DND-41 (cell line): ENCODE measurements around the gene CD34.

Source experiments
- ATAC-seq: fragments of 200-7000 bp; cut with Tn5 transposase; 3 replicates; pipeline ENCODE4 v1.9.1; 2021; ENCODE audit warnings: low read depth; ENCODE audit not compliant: insufficient read depth
- DNase-seq: peaks from one replicate; pipeline ENCODE4 v3.0.0-alpha.2; 2020
- H2AFZ ChIP-seq: 2 replicates; pipeline ENCODE4 v1.6.0; 2012; ENCODE audit warnings: low read depth, low read length
- H3K27ac ChIP-seq: 2 replicates; pipeline ENCODE4 v1.5.1; 2012; ENCODE audit warnings: low read length, inconsistent platforms
- H3K27me3 ChIP-seq: fragments of 200-600 bp; sonication (generic); 2 replicates; pipeline ENCODE4 v1.6.0; 2012; ENCODE audit warnings: low read length, mild to moderate bottlenecking, inconsistent platforms; ENCODE audit not compliant: insufficient read depth, poor library complexity
- H3K36me3 ChIP-seq: 2 replicates; pipeline ENCODE4 v1.5.1; 2012; ENCODE audit warnings: low read length, inconsistent platforms; ENCODE audit not compliant: insufficient read depth
- H3K4me1 ChIP-seq: 2 replicates; pipeline ENCODE4 v1.5.1; 2012; ENCODE audit warnings: mild to moderate bottlenecking, low read length; ENCODE audit not compliant: insufficient read depth
- H3K4me2 ChIP-seq: 2 replicates; pipeline ENCODE4 v1.6.0; 2012; ENCODE audit warnings: mild to moderate bottlenecking, moderate library complexity, low read length, inconsistent platforms; ENCODE audit not compliant: insufficient read depth
- H3K4me3 ChIP-seq, 2 experiments: fragments of 200-600 bp in 1 of 2; shearing (Covaris generic) in 1 of 2; 2 replicates each; pipeline ENCODE4 v1.5.1; 2012 to 2016; ENCODE audit warnings: inconsistent platforms in 2 of 2, low read length in 2 of 2, mild to moderate bottlenecking in 2 of 2, low read depth in 1 of 2, moderate library complexity in 1 of 2
- H3K79me2 ChIP-seq: 2 replicates; pipeline ENCODE4 v1.6.0; 2012; ENCODE audit warnings: low read length, inconsistent platforms; ENCODE audit not compliant: insufficient read depth
- H3K9ac ChIP-seq: 2 replicates; pipeline ENCODE4 v1.6.0; 2012; ENCODE audit warnings: low read depth, mild to moderate bottlenecking, inconsistent platforms, low read length, moderate library complexity
- H3K9me3 ChIP-seq: 2 replicates; pipeline ENCODE4 v1.5.1; 2012; ENCODE audit warnings: low read length, moderate library complexity, mild to moderate bottlenecking, inconsistent platforms; ENCODE audit not compliant: insufficient read depth, severe bottlenecking
- H4K20me1 ChIP-seq: 2 replicates; pipeline ENCODE4 v1.6.0; 2012; ENCODE audit warnings: low read length; ENCODE audit not compliant: insufficient read depth
- EZH2 ChIP-seq: IDR thresholded peaks from 3 replicates; pipeline ENCODE4 v1.6.1; 2012; ENCODE audit warnings: borderline replicate concordance, low read depth, mild to moderate bottlenecking, moderate library complexity, low read length, inconsistent platforms; ENCODE audit not compliant: severe bottlenecking
- TF ChIP-seq, protein P1 (sequence below): IDR thresholded peaks from 2 replicates; pipeline ENCODE4 v1.5.1; 2012; ENCODE audit warnings: borderline replicate concordance, low read length, moderate library complexity, mild to moderate bottlenecking; ENCODE audit not compliant: poor library complexity, severe bottlenecking; ENCODE audit errors: extremely low read depth

Gene CD34

DNA sequence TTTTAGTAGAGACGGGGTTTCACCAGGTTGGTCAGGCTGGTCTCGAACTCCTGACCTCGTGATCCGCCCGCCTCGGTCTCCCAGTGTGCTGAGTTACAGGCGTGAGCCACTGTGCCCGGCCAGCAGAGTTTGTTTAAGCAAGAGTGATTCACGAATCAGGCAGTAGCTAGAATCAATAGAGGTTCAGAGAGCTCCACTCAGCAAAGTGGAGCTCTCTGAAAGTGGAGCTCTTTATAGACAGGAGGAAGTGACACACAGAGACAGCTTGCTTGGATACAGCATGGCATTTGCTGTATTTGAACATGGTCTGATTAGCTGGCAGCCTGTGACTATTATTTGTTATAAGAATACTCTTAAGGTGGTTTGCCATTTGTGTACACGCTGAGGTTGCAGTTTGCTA, 27.1 kb upstream of the CD34 start:
- Histone ChIP-seq H3K36me3 (no peaks in the 10 kb centered on the region), H3K27ac (no peak overlapping the region)

GRCh38 chr1:207937204-207937603, 26.3 kb upstream of the CD34 start:
- no peaks in the 10 kb centered on the region for H3K4me1 ChIP-seq
- ATAC-seq (no peak), DNase-seq (no peak)
- H3K27ac ChIP-seq = no peak overlapping the region
- no peaks in the 10 kb centered on the region for H3K79me2 ChIP-seq
- H3K4me3 ChIP-seq = no peak overlapping the region
- H3K27me3 ChIP-seq = peaks cover 23% of the 10 kb centered on the region
- no peak overlapping the region for H2AFZ ChIP-seq
- peaks cover 5% of the 10 kb centered on the region for H3K9me3 ChIP-seq
- TF ChIP-seq, protein P1, sequence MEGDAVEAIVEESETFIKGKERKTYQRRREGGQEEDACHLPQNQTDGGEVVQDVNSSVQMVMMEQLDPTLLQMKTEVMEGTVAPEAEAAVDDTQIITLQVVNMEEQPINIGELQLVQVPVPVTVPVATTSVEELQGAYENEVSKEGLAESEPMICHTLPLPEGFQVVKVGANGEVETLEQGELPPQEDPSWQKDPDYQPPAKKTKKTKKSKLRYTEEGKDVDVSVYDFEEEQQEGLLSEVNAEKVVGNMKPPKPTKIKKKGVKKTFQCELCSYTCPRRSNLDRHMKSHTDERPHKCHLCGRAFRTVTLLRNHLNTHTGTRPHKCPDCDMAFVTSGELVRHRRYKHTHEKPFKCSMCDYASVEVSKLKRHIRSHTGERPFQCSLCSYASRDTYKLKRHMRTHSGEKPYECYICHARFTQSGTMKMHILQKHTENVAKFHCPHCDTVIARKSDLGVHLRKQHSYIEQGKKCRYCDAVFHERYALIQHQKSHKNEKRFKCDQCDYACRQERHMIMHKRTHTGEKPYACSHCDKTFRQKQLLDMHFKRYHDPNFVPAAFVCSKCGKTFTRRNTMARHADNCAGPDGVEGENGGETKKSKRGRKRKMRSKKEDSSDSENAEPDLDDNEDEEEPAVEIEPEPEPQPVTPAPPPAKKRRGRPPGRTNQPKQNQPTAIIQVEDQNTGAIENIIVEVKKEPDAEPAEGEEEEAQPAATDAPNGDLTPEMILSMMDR = no peak
- no peak for TF ChIP-seq EZH2
- H3K9ac ChIP-seq = no peak overlapping the region
- H4K20me1 ChIP-seq = no peaks in the 10 kb centered on the region
- H3K36me3 ChIP-seq = no peaks in the 10 kb centered on the region
- H3K4me2 ChIP-seq = no peak overlapping the region

More for the DNA sequence above, 27.1 kb upstream of the CD34 start:
- H3K4me1 ChIP-seq = no peaks in the 10 kb centered on the region
- H3K9me3 ChIP-seq = peaks cover 5% of the 10 kb centered on the region
- no peak overlapping the region for H3K4me3 ChIP-seq
- TF ChIP-seq, protein P1 = no peak
- TF ChIP-seq EZH2 = no peak
- H4K20me1 ChIP-seq = no peaks in the 10 kb centered on the region
- ATAC-seq (no peak), DNase-seq (no peak)
- no peaks in the 10 kb centered on the region for H3K79me2 ChIP-seq
- no peak overlapping the region for H3K9ac ChIP-seq
- no peak overlapping the region for H2AFZ ChIP-seq
- H3K27me3 ChIP-seq = peaks cover 23% of the 10 kb centered on the region
- H3K4me2 ChIP-seq = no peak overlapping the region

GRCh38 chr1:207935166-207935583, 24.2 kb upstream of the CD34 start:
- H3K4me2 ChIP-seq = no peak overlapping the region
- H3K4me3 ChIP-seq = no peak overlapping the region
- H2AFZ ChIP-seq = no peak overlapping the region
- no peaks in the 10 kb centered on the region for H3K79me2 ChIP-seq
- H4K20me1 ChIP-seq = no peaks in the 10 kb centered on the region
- DNase-seq = no peak
- no peak overlapping the region for H3K9ac ChIP-seq
- H3K36me3 ChIP-seq = no peaks in the 10 kb centered on the region
- TF ChIP-seq EZH2 = no peak
- TF ChIP-seq, protein P1 = no peak
- no peaks in the 10 kb centered on the region for H3K4me1 ChIP-seq
- H3K27ac ChIP-seq = no peak overlapping the region
- peaks cover 5% of the 10 kb centered on the region for H3K9me3 ChIP-seq
- ATAC-seq = no peak
- peaks cover 12% of the 10 kb centered on the region for H3K27me3 ChIP-seq
